Measurements from ENCODE around the gene BAZ1B.
A peak's percentile ranks its signal among the peaks of the same experiment; 100 is the strongest.

The BAZ1B gene

GRCh38 chr7:73518470-73518869, 3.6 kb downstream of the BAZ1B start:
- in situ Hi-C loops (cut with HindIII; ENCODE audit: low sequenced_read_pairs) = loop anchor here (5.0 kb wide), 1 partner anchor 46 kb away; no protein-coding TSS in a partner anchor
- no peak for DNase-seq (ENCODE audit: low read depth)
- no peak overlapping the region for H3K4me3 ChIP-seq (ENCODE audit: low read depth, low read length)
- no peak for TF ChIP-seq CTCF (IDR thresholded peaks at IDR 0.05; ENCODE audit: low read depth, low read length, missing control alignments)

- no peak overlapping the region for H3K4me3 ChIP-seq (ENCODE audit: low read depth, low read length)
- TF ChIP-seq CTCF (IDR thresholded peaks at IDR 0.05; ENCODE audit: low read depth, low read length, missing control alignments) = no peak
- in situ Hi-C loops (cut with HindIII; ENCODE audit: low sequenced_read_pairs) = loop anchor here (5.0 kb wide), 1 partner anchor 45 kb away; no protein-coding TSS in a partner anchor
- DNase-seq (ENCODE audit: low read depth) = no peak
Measured at GRCh38 chr7:73517241-73517995, 4.7 kb downstream of the BAZ1B start.

- no peak for DNase-seq (ENCODE audit: low read depth)
- no peak overlapping the region for H3K4me3 ChIP-seq (ENCODE audit: low read depth, low read length)
- no peak for TF ChIP-seq CTCF (IDR thresholded peaks at IDR 0.05; ENCODE audit: low read depth, low read length, missing control alignments)
- in situ Hi-C loops (cut with HindIII; ENCODE audit: low sequenced_read_pairs) = loop anchor here (5.0 kb wide), 1 partner anchor 43 kb away; no protein-coding TSS in a partner anchor
Measured at GRCh38 chr7:73515178-73515577, 6.9 kb downstream of the BAZ1B start.

GRCh38 chr7:73512018-73512780, 9.9 kb downstream of the BAZ1B start:
- no peak for TF ChIP-seq CTCF (IDR thresholded peaks at IDR 0.05; ENCODE audit: low read depth, low read length, missing control alignments)
- in situ Hi-C loops (cut with HindIII; ENCODE audit: low sequenced_read_pairs) = no loop called here
- no peak overlapping the region for H3K4me3 ChIP-seq (ENCODE audit: low read depth, low read length)
- peak; percentile 53 for DNase-seq (ENCODE audit: low read depth)

- TF ChIP-seq CTCF (IDR thresholded peaks at IDR 0.05; ENCODE audit: low read depth, low read length, missing control alignments) = no peak
- no peak for DNase-seq (ENCODE audit: low read depth)
- in situ Hi-C loops (cut with HindIII; ENCODE audit: low sequenced_read_pairs) = no loop called here
- H3K4me3 ChIP-seq (ENCODE audit: low read depth, low read length) = no peak overlapping the region
Measured at GRCh38 chr7:73509463-73509862, 12.6 kb downstream of the BAZ1B start.

- no peak for DNase-seq (ENCODE audit: low read depth)
- no peak for TF ChIP-seq CTCF (IDR thresholded peaks at IDR 0.05; ENCODE audit: low read depth, low read length, missing control alignments)
- in situ Hi-C loops (cut with HindIII; ENCODE audit: low sequenced_read_pairs) = no loop called here
- H3K4me3 ChIP-seq (ENCODE audit: low read depth, low read length) = no peak overlapping the region
Measured at GRCh38 chr7:73507556-73507955, 14.5 kb downstream of the BAZ1B start.
